ENCODE results near the gene INVS.

INVS gene

DNA sequence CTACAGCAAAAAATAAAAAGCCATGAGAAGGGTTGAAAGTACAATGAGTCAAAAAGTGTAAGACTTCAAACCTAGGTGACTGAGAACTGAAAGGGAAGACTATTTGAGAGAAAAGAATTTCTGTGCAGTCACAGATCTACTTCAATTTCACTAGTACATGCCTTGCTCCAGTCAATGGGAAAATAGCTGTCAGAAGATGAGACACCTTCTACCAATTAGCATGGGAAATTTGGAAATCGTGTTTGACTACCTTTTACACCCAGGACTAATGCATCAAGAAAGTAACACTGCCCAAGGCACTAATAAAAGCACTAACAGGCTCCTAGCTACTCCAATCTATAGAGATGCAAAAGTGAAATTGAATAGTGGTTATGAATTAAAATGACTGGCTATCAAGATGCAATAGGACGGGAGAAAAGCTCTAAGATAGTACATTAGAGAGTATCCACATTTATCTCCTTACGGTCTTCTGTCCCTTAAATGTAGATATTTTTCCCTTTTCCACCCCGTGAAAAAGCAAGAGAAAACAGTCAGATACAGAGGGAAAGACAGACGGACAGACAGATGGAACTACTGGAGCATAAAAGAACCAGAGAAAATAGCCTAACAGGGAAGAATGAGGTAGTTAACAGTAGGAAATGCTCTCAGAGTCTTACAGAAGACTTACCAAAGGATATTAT, 15.5 kb upstream of the INVS start:
- DNase-seq = no peak
- Histone ChIP-seq H3K27ac (ENCODE audit: low read length) (no peak overlapping the region), H3K4me2 (ENCODE audit: insufficient read depth, low read length) (no peak overlapping the region), H3K4me3 (ENCODE audit: low read depth in 1 of 2, low read length in 2 of 2) (no peak overlapping the region), H3K9ac (ENCODE audit: low read depth, low read length) (no peak overlapping the region), H2AFZ (ENCODE audit: low read depth, low read length) (no peak overlapping the region), H3K27me3 (ENCODE audit: insufficient read depth, low read length, poor library complexity) (no peaks in the 10 kb centered on the region), H3K36me3 (ENCODE audit: insufficient read depth, low read length) (no peaks in the 10 kb centered on the region), H3K79me2 (ENCODE audit: insufficient read depth, low read length) (peaks cover 81% of the 10 kb centered on the region), H3K9me3 (ENCODE audit: insufficient read depth, low read length, severe bottlenecking) (no peaks in the 10 kb centered on the region), H3K4me1 (ENCODE audit: insufficient read depth, low read length) (peaks cover 5% of the 10 kb centered on the region; the same call in 1 of the 2 replicates), H4K20me1 (ENCODE audit: insufficient read depth, low read length) (peaks cover 20% of the 10 kb centered on the region; the same call in 1 of the 2 replicates)
- TF ChIP-seq EZH2 (IDR thresholded peaks at IDR 0.05; ENCODE audit: borderline replicate concordance, low read depth, low read length, severe bottlenecking) = no peak
- TF ChIP-seq, protein P1, sequence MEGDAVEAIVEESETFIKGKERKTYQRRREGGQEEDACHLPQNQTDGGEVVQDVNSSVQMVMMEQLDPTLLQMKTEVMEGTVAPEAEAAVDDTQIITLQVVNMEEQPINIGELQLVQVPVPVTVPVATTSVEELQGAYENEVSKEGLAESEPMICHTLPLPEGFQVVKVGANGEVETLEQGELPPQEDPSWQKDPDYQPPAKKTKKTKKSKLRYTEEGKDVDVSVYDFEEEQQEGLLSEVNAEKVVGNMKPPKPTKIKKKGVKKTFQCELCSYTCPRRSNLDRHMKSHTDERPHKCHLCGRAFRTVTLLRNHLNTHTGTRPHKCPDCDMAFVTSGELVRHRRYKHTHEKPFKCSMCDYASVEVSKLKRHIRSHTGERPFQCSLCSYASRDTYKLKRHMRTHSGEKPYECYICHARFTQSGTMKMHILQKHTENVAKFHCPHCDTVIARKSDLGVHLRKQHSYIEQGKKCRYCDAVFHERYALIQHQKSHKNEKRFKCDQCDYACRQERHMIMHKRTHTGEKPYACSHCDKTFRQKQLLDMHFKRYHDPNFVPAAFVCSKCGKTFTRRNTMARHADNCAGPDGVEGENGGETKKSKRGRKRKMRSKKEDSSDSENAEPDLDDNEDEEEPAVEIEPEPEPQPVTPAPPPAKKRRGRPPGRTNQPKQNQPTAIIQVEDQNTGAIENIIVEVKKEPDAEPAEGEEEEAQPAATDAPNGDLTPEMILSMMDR (IDR thresholded peaks at IDR 0.05; ENCODE audit: borderline replicate concordance, extremely low read depth, low read length, poor library complexity, severe bottlenecking) = no peak
- ATAC-seq (ENCODE audit: insufficient read depth, low read depth) = no peak

DNA sequence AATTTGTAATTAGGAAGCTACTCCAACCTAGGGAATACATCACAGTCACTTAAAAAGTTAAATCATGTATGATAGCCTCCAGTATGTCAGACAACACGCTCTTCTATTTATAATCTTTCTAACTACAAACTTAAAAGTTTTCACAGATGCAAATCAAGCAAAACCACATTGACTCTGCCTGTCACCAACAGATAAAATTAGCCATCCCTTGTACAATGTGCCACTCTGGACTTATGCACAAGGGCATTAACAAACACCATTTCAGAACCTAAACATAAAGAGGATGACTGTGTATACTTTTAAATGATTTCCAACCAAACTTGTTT, 15.0 kb upstream of the INVS start:
- Histone ChIP-seq H3K4me1 (ENCODE audit: insufficient read depth, low read length) (peaks cover 5% of the 10 kb centered on the region; the same call in 1 of the 2 replicates), H2AFZ (ENCODE audit: low read depth, low read length) (no peak overlapping the region), H3K79me2 (ENCODE audit: insufficient read depth, low read length) (peaks cover 81% of the 10 kb centered on the region), H3K9ac (ENCODE audit: low read depth, low read length) (no peak overlapping the region), H3K9me3 (ENCODE audit: insufficient read depth, low read length, severe bottlenecking) (no peaks in the 10 kb centered on the region), H3K27me3 (ENCODE audit: insufficient read depth, low read length, poor library complexity) (no peaks in the 10 kb centered on the region), H4K20me1 (ENCODE audit: insufficient read depth, low read length) (peaks cover 20% of the 10 kb centered on the region; the same call in 1 of the 2 replicates), H3K4me2 (ENCODE audit: insufficient read depth, low read length) (no peak overlapping the region), H3K4me3 (ENCODE audit: low read depth in 1 of 2, low read length in 2 of 2) (no peak overlapping the region), H3K27ac (ENCODE audit: low read length) (no peak overlapping the region), H3K36me3 (ENCODE audit: insufficient read depth, low read length) (no peaks in the 10 kb centered on the region)
- DNase-seq (no peak), ATAC-seq (ENCODE audit: insufficient read depth, low read depth) (no peak)
- TF ChIP-seq, protein P1 (IDR thresholded peaks at IDR 0.05; ENCODE audit: borderline replicate concordance, extremely low read depth, low read length, poor library complexity, severe bottlenecking) = no peak
- no peak for TF ChIP-seq EZH2 (IDR thresholded peaks at IDR 0.05; ENCODE audit: borderline replicate concordance, low read depth, low read length, severe bottlenecking)

DNA sequence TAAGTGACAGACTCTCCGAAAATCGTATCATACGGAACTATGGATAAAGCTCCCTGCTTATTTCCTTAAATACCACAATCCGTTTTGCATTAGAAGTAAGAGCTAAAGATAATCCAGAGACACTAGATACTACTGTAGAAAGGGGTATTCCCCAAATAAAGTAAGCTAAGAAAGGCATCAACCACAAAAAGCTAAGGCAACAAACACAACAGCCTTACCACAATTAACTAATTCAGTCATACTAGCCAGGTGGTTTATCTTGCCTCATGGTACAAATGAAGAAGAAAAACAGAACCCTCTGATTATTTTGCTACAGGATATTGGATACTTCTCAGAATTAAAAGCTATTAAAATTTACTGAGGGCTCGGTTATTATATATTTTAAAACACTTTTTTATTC, 14.3 kb upstream of the INVS start:
- TF ChIP-seq, protein P1 (IDR thresholded peaks at IDR 0.05; ENCODE audit: borderline replicate concordance, extremely low read depth, low read length, poor library complexity, severe bottlenecking) = no peak
- TF ChIP-seq EZH2 (IDR thresholded peaks at IDR 0.05; ENCODE audit: borderline replicate concordance, low read depth, low read length, severe bottlenecking) = no peak
- H4K20me1 ChIP-seq (ENCODE audit: insufficient read depth, low read length) = peaks cover 20% of the 10 kb centered on the region; the same call in 1 of the 2 replicates
- no peak overlapping the region for H3K4me3 ChIP-seq (ENCODE audit: low read depth in 1 of 2, low read length in 2 of 2)
- no peak overlapping the region for H2AFZ ChIP-seq (ENCODE audit: low read depth, low read length)
- peaks cover 80% of the 10 kb centered on the region for H3K79me2 ChIP-seq (ENCODE audit: insufficient read depth, low read length)
- no peak overlapping the region for H3K9ac ChIP-seq (ENCODE audit: low read depth, low read length)
- no peaks in the 10 kb centered on the region for H3K36me3 ChIP-seq (ENCODE audit: insufficient read depth, low read length)
- peaks cover 5% of the 10 kb centered on the region; the same call in 1 of the 2 replicates for H3K4me1 ChIP-seq (ENCODE audit: insufficient read depth, low read length)
- no peak overlapping the region for H3K4me2 ChIP-seq (ENCODE audit: insufficient read depth, low read length)
- H3K27ac ChIP-seq (ENCODE audit: low read length) = no peak overlapping the region
- ATAC-seq (ENCODE audit: insufficient read depth, low read depth) = no peak
- no peak for DNase-seq
- no peaks in the 10 kb centered on the region for H3K27me3 ChIP-seq (ENCODE audit: insufficient read depth, low read length, poor library complexity)
- no peaks in the 10 kb centered on the region for H3K9me3 ChIP-seq (ENCODE audit: insufficient read depth, low read length, severe bottlenecking)
